HepG2 (cell line): ENCODE results near the gene TTN. TPM values are rescaled to one million over a fixed set of nuclear protein-coding genes. Genes with fewer than 3 reads are reported as not detected.

Experiments used
- ATF1 ChIP-seq: IDR thresholded peaks from 2 replicates; pipeline ENCODE4 v1.6.1; 2016; ENCODE audit warnings: mild to moderate bottlenecking, control low read depth
- CHD2 ChIP-seq: IDR thresholded peaks from 2 replicates; pipeline ENCODE4 v1.6.1; 2011; ENCODE audit warnings: low read depth, low read length, improper control_type of control experiment
- ELF1 ChIP-seq: sonication (generic); formaldehyde crosslinking; IDR thresholded peaks from 2 replicates; pipeline ENCODE4 v1.4.0; 2020; ENCODE audit warnings: missing genetic modification reagents
- ESRRA ChIP-seq: sonication (generic); formaldehyde crosslinking; IDR thresholded peaks from 2 replicates; pipeline ENCODE4 v1.5.1; 2020; ENCODE audit warnings: mild to moderate bottlenecking, low read depth, missing genetic modification reagents
- ETS1 ChIP-seq: sonication (generic); formaldehyde crosslinking; IDR thresholded peaks from 2 replicates; pipeline ENCODE4 v1.4.0; 2020; ENCODE audit warnings: missing genetic modification reagents
- ETV6 ChIP-seq: sonication (generic); formaldehyde crosslinking; conservative IDR thresholded peaks from 2 replicates; pipeline ENCODE4 v1.4.0; 2020; ENCODE audit warnings: missing genetic modification reagents
- GATAD2A ChIP-seq: IDR thresholded peaks from 2 replicates; pipeline ENCODE4 v1.6.1; 2016
- GTF3A ChIP-seq: sonication (generic); formaldehyde crosslinking; conservative IDR thresholded peaks from 2 replicates; pipeline ENCODE4 v1.4.0; 2020; ENCODE audit warnings: mild to moderate bottlenecking, missing genetic modification reagents
- MBNL3 ChIP-seq: fragments of 250-450 bp; sonication (Bioruptor Pico); conservative IDR thresholded peaks from 2 replicates; pipeline ENCODE4 v1.8.0; 2022; ENCODE audit warnings: mild to moderate bottlenecking, inconsistent platforms
- PBX2 ChIP-seq: IDR thresholded peaks from 2 replicates; pipeline ENCODE4 v1.6.1; 2016; ENCODE audit warnings: control low read depth
- PRMT3 ChIP-seq: sonication (generic); formaldehyde crosslinking; IDR thresholded peaks from 2 replicates; pipeline ENCODE4 v1.8.1; 2022; ENCODE audit warnings: low read depth, mild to moderate bottlenecking, moderate library complexity, missing genetic modification reagents, borderline replicate concordance
- SP1 ChIP-seq, 2 experiments: fragments of 450-650 bp in 1 of 2; sonication (generic) in 1 of 2; formaldehyde crosslinking in 1 of 2; IDR thresholded peaks; 2 replicates each; pipeline versions ENCODE4 v1.4.0 to v1.6.1; 2016 to 2020; ENCODE audit warnings: missing genetic modification reagents in 1 of 2
- TAF15 ChIP-seq: fragments of 200-400 bp; formaldehyde crosslinking; IDR thresholded peaks from one replicate; pipeline ENCODE4 v1.6.1; 2018; ENCODE audit warnings: mild to moderate bottlenecking, low read depth, low read length; ENCODE audit not compliant: poor library complexity, severe bottlenecking
- THAP9 ChIP-seq: sonication (generic); formaldehyde crosslinking; IDR thresholded peaks from 2 replicates; pipeline ENCODE4; 2020; ENCODE audit warnings: missing genetic modification reagents, mild to moderate bottlenecking, borderline replicate concordance
- TSC22D2 ChIP-seq: sonication (generic); formaldehyde crosslinking; IDR thresholded peaks from 2 replicates; pipeline ENCODE4 v1.5.1; 2020; ENCODE audit warnings: missing genetic modification reagents, mild to moderate bottlenecking, borderline replicate concordance
- ZFYVE20 ChIP-seq: sonication (generic); formaldehyde crosslinking; IDR thresholded peaks from 2 replicates; pipeline ENCODE4 v1.8.0; 2023; ENCODE audit warnings: low read depth, mild to moderate bottlenecking, moderate library complexity, missing genetic modification reagents, borderline replicate concordance
- ZNF343 ChIP-seq: sonication (generic); formaldehyde crosslinking; IDR thresholded peaks from 2 replicates; pipeline ENCODE4 v1.4.0; 2020; ENCODE audit warnings: mild to moderate bottlenecking, missing genetic modification reagents
- ZNF75D ChIP-seq: sonication (generic); formaldehyde crosslinking; IDR thresholded peaks from 2 replicates; pipeline ENCODE4 v1.8.1; 2023; ENCODE audit warnings: missing genetic modification reagents, mild to moderate bottlenecking, borderline replicate concordance
- ZNF781 ChIP-seq: sonication (generic); formaldehyde crosslinking; IDR thresholded peaks from 2 replicates; pipeline ENCODE4 v1.5.1; 2020; ENCODE audit warnings: borderline replicate concordance, mild to moderate bottlenecking, missing genetic modification reagents; ENCODE audit errors: not compliant biosample characterization
- ZZZ3 ChIP-seq: sonication (generic); formaldehyde crosslinking; IDR thresholded peaks from 2 replicates; pipeline ENCODE4 v1.4.0; 2020; ENCODE audit warnings: missing genetic modification reagents, mild to moderate bottlenecking, borderline replicate concordance
- polyA plus RNA-seq, 8 experiments: library from polyadenylated mRNA; depleted of rRNA in 3 of 8; stranded (reverse) in 7 of 8; unstranded in 1 of 8; fragments of >200 nt; fragmentation: Illumina TruSeq in 4 of 8; extraction: Trizol in 4 of 8; gene quantifications; 2 replicates each; pipeline versions ENCODE4 v1.2.1 to v1.2.3, GENCODE V29; 2011 to 2016; ENCODE audit warnings: low read depth in 4 of 8, missing spikeins in 1 of 8, mixed read lengths in 1 of 8; ENCODE audit not compliant: insufficient read depth in 1 of 8
- total RNA-seq, 5 experiments: library from RNA; depleted of rRNA; stranded (reverse); fragments of >200 nt; fragmentation: Illumina TruSeq; extraction: Trizol; gene quantifications; 2 replicates each; pipeline ENCODE4 v1.2.3, GENCODE V29; 2016; ENCODE audit warnings: low read depth in 1 of 5
- TF ChIP-seq, protein P1 (sequence below): sonication (generic); formaldehyde crosslinking; IDR thresholded peaks from 2 replicates; pipeline ENCODE4 v1.4.0; 2020; ENCODE audit warnings: mild to moderate bottlenecking, missing genetic modification reagents
- TF ChIP-seq, protein P2 (sequence below): sonication (generic); formaldehyde crosslinking; IDR thresholded peaks from 2 replicates; pipeline ENCODE4 v1.4.0; 2020; ENCODE audit warnings: missing genetic modification reagents, mild to moderate bottlenecking, borderline replicate concordance

TTN gene
- total and polyA plus RNA-seq, 2 of the 13 experiments (the other 11 are each of a cell fraction or from before 2014, with no cell fraction given), result under 0.01 TPM

DNA sequence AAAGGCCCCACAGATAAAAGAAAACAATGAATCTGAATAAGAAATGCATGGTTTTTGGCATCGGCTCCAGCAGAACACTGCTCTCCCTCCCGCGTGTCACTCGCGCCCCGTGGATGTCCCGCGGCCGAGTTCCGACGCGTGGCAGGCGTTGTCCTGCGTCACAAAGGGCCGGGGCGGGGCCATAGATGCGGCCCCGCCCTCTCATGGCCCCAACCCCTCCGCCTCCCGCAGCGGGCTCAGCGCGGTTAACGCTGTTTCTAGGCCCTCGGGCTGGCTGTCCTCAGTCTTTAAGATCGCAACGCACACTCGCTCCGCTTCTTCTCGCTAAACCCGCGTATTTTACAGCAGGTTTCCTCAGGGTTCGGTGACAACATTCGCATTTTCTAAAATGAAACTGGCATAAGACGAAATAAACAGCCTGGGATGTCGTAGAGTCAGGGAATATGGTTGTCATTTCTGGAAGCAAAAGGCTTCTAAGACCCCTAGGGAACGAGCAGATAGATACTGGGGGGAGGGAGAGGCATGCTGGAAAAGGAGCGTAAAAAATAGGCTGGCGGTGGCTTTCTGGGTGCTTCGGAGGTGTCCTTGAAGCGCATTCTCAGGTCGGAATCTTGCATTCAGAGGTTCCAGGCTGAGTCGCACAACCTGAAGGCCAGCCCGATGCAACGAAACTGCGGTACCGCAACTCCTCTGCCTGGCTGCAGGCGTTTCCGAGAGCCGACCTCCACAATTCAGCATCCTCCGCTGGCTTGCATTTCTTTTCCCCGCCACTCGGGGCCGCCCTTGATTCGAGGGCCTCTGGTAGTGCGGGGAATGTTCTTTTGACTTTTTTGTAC lies 328.6 kb downstream of the TTN start, which contains the start of gene FKBP7 (continued):
- TF ChIP-seq ESRRA (CRISPR knock-in tag) (no peak; the same call in 1 of the 2 replicates), TSC22D2 (peak; percentile 90), GATAD2A (CRISPR knock-in tag) (peak; percentile 87), GTF3A (CRISPR knock-in tag) (peak; percentile 40; the same call in 1 of the 2 replicates), THAP9 (CRISPR knock-in tag) (peak; percentile 87; the same call in 1 of the 2 replicates), ZZZ3 (CRISPR knock-in tag) (peak; percentile 59; the same call in 1 of the 2 replicates), PRMT3 (CRISPR knock-in tag) (0 out of 2 replicates have a peak, but pooled peaks have one; percentile 64), ETS1 (CRISPR knock-in tag) (peak; percentile 93), SP1 (IDR thresholded peaks at IDR 0.05) (no peak), SP1 (CRISPR knock-in tag; IDR thresholded peaks at IDR 0.05) (peak; percentile 78), ZNF343 (CRISPR knock-in tag) (peak; percentile 70; the same call in 1 of the 2 replicates), PBX2 (CRISPR knock-in tag) (no peak), ELF1 (peak; percentile 40; the same call in 1 of the 2 replicates), ZNF75D (CRISPR knock-in tag) (no peak), ZFYVE20 (CRISPR knock-in tag) (no peak), ETV6 (CRISPR knock-in tag) (no peak; the same call in 1 of the 2 replicates), CHD2 (no peak), MBNL3 (CRISPR knock-in tag) (no peak), ZNF781 (peak; percentile 80), TAF15 (no peak), ATF1 (CRISPR knock-in tag) (peak; percentile 85)
- TF ChIP-seq, protein P1, sequence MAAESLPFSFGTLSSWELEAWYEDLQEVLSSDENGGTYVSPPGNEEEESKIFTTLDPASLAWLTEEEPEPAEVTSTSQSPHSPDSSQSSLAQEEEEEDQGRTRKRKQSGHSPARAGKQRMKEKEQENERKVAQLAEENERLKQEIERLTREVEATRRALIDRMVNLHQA, result no peak
- TF ChIP-seq, protein P2, sequence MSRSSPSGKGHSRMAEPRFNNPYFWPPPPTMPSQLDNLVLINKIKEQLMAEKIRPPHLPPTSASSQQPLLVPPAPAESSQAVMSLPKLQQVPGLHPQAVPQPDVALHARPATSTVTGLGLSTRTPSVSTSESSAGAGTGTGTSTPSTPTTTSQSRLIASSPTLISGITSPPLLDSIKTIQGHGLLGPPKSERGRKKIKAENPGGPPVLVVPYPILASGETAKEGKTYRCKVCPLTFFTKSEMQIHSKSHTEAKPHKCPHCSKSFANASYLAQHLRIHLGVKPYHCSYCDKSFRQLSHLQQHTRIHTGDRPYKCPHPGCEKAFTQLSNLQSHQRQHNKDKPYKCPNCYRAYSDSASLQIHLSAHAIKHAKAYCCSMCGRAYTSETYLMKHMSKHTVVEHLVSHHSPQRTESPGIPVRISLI, result 0 out of 2 replicates have a peak, but pooled peaks have one; percentile 63
